PC-9 (cell line): ENCODE results near the gene ATRNL1. TPM values are rescaled to one million over a fixed set of nuclear protein-coding genes. Genes with fewer than 3 reads are reported as not detected.

Experiments used
- BruUV-seq: library from RNA; stranded (reverse); fragments of 400-500 nt; replicated peaks from 2 replicates; lab custom pipeline; 2021; lab: Mats Ljungman, UMichigan
- CTCF ChIA-PET: fragments of 300-600 bp; sonication (Branson Sonifier 250); formaldehyde crosslinking; loops from one replicate; lab custom pipeline; 2022; ENCODE audit warnings: antibody characterized with exemption; lab: Charles Lee
- POLR2A ChIA-PET: fragments of 300-600 bp; sonication (Branson Sonifier 250); formaldehyde crosslinking; loops from one replicate; lab custom pipeline; 2022; ENCODE audit warnings: antibody characterized with exemption; ENCODE audit not compliant: unreplicated experiment; lab: Charles Lee
- DNase-seq, 2 experiments: peaks; one replicate each; pipeline versions ENCODE4 v3.0.0 to v3.0.0-alpha.2; 2015 to 2022; ENCODE audit warnings: mixed read lengths in 1 of 2
- H2AFZ ChIP-seq: fragments of 200-600 bp; sonication (generic); 2 replicates; pipeline ENCODE4 v1.8.1; 2017; ENCODE audit warnings: antibody characterized with exemption
- H3F3A ChIP-seq: fragments of 200-600 bp; sonication (generic); 2 replicates; pipeline ENCODE4 v1.8.1; 2017; ENCODE audit warnings: antibody characterized with exemption, mild to moderate bottlenecking, low read depth; ENCODE audit not compliant: insufficient read depth
- H3K27ac ChIP-seq: fragments of 200-600 bp; sonication (generic); 2 replicates; pipeline ENCODE4 v1.6.1; 2016; ENCODE audit warnings: mixed run types
- H3K27me3 ChIP-seq: fragments of 200-600 bp; sonication (generic); 2 replicates; pipeline ENCODE4 v1.6.1; 2016; ENCODE audit warnings: low read depth, mixed run types; ENCODE audit not compliant: insufficient read depth
- H3K36me3 ChIP-seq: fragments of 200-600 bp; sonication (generic); 2 replicates; pipeline ENCODE4 v1.6.1; 2016; ENCODE audit warnings: low read depth, mixed run types
- H3K4me1 ChIP-seq: fragments of 200-600 bp; sonication (generic); replicated peaks from 2 replicates; pipeline ENCODE4 v1.6.1; 2016; ENCODE audit warnings: mixed run types; ENCODE audit not compliant: insufficient read depth
- H3K4me2 ChIP-seq: fragments of 200-600 bp; sonication (generic); 2 replicates; pipeline ENCODE4 v1.6.1; 2017; ENCODE audit warnings: mixed run types
- H3K4me3 ChIP-seq: fragments of 200-600 bp; sonication (generic); 2 replicates; pipeline ENCODE4 v1.6.1; 2016; ENCODE audit warnings: mixed run types
- H3K79me2 ChIP-seq: fragments of 200-600 bp; sonication (generic); 2 replicates; pipeline ENCODE4 v1.6.1; 2017; ENCODE audit warnings: low read depth, mixed run types
- H3K9me2 ChIP-seq: fragments of 200-600 bp; sonication (generic); 2 replicates; pipeline ENCODE4 v1.8.1; 2017; ENCODE audit warnings: mild to moderate bottlenecking; ENCODE audit not compliant: insufficient read depth
- H3K9me3 ChIP-seq: fragments of 200-600 bp; sonication (generic); 2 replicates; pipeline ENCODE4 v1.8.1; 2016; ENCODE audit warnings: low read depth; ENCODE audit not compliant: insufficient read depth
- H4K20me1 ChIP-seq: fragments of 200-600 bp; sonication (generic); 2 replicates; pipeline ENCODE4 v1.8.1; 2017; ENCODE audit not compliant: insufficient read depth
- EZH2 ChIP-seq: fragments of 200-600 bp; sonication (generic); IDR thresholded peaks from 2 replicates; pipeline ENCODE4 v1.8.0; 2017; ENCODE audit warnings: antibody characterized with exemption, low read depth
- intact Hi-C: fragments of 100-400 bp; cut with micrococcal nuclease; formaldehyde crosslinking; loops from one replicate; pipeline ENCODE4 v1.10.0; 2022; ENCODE audit not compliant: unreplicated experiment
- total RNA-seq: library from RNA; stranded (reverse); gene quantifications from 2 replicates; pipeline ENCODE4 v1.2.3, GENCODE V29; 2021
- TF ChIP-seq, protein P1 (sequence below): fragments of 200-600 bp; sonication (generic); conservative IDR thresholded peaks from 2 replicates; pipeline ENCODE4 v1.6.1; 2017; ENCODE audit warnings: mixed run types, antibody characterized with exemption, mild to moderate bottlenecking, moderate library complexity

Gene ATRNL1
- total RNA-seq, 1 experiment from 2014 or later: not detected

DNA sequence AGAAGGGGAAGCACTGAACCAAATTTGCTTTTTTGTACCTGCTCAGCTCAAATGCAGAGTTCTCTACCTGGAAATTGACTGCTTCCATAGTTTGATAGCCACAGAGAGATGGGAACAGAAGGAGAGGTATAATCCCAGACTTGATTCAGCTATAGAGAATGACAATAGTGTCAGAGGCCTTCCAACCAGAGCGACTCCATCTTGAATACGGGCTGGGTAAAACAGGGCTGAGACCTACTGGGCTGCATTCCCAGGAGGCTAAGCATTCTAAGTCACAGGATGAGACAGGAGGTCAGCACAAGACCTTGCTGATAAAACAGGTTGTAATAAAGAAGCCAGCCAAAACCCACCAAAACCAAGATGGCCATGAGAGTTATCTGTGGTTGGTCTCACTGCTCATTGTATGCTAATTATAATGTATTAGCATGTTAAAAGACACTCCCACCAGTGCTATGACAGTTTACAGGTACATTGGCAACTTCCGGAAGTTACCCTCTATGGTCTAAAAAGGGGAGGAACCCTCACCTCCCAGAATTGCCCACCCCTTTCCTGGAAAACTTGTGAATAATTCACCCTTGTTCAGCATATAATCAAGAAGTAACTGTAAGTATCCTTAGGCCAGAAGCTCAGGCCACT, 42.7 kb upstream of the ATRNL1 start:
- ChIA-PET CTCF (interaction anchor here (0.6 kb wide), 1 partner anchor 190 kb away, joined by 6 read pairs; no protein-coding TSS in a partner anchor), POLR2A (interaction anchor here (0.7 kb wide), 1 partner anchor 1661 kb away, joined by 3 read pairs; no protein-coding TSS in a partner anchor)
- H3K27me3 ChIP-seq: no peaks in the 10 kb centered on the region
- H3K79me2 ChIP-seq: no peaks in the 10 kb centered on the region
- no peak overlapping the region for H3K4me2 ChIP-seq
- TF ChIP-seq, protein P1, sequence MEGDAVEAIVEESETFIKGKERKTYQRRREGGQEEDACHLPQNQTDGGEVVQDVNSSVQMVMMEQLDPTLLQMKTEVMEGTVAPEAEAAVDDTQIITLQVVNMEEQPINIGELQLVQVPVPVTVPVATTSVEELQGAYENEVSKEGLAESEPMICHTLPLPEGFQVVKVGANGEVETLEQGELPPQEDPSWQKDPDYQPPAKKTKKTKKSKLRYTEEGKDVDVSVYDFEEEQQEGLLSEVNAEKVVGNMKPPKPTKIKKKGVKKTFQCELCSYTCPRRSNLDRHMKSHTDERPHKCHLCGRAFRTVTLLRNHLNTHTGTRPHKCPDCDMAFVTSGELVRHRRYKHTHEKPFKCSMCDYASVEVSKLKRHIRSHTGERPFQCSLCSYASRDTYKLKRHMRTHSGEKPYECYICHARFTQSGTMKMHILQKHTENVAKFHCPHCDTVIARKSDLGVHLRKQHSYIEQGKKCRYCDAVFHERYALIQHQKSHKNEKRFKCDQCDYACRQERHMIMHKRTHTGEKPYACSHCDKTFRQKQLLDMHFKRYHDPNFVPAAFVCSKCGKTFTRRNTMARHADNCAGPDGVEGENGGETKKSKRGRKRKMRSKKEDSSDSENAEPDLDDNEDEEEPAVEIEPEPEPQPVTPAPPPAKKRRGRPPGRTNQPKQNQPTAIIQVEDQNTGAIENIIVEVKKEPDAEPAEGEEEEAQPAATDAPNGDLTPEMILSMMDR: no peak
- no peak for TF ChIP-seq EZH2
- H3K4me3 ChIP-seq: no peak overlapping the region
- no peaks in the 10 kb centered on the region for H3F3A ChIP-seq
- intact Hi-C loops: no loop called here
- no peaks in the 10 kb centered on the region; the same call in 1 of the 2 replicates for H3K9me2 ChIP-seq
- H3K36me3 ChIP-seq: no peaks in the 10 kb centered on the region
- no peaks in the 10 kb centered on the region; the same call in 1 of the 2 replicates for H4K20me1 ChIP-seq
- no peak overlapping the region for H2AFZ ChIP-seq
- H3K4me1 ChIP-seq: no peaks in the 10 kb centered on the region
- no TSS peak for BruUV-seq
- no peak for DNase-seq
- H3K9me3 ChIP-seq: no peaks in the 10 kb centered on the region
- H3K27ac ChIP-seq: no peak overlapping the region

DNA sequence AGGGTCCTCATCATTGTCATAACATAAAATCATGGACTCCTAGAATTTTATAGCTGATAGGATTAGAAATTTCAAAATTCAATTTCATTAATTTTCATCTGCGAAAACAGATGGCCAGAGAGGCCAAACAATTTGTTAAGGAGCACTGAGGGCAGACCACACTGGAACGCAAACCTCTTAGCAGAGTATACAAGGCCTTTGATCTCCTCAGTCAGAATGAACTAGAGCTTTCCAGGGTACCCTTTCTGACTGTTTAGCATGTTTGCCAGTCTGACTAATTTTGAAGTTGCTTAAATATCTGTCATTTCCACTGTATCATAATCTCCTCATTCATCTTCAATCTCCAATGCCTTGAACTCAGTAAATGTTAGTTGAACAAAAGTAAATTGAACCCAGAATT, 41.9 kb upstream of the ATRNL1 start:
- TF ChIP-seq, protein P1: no peak
- TF ChIP-seq EZH2: no peak
- Histone ChIP-seq H4K20me1 (no peaks in the 10 kb centered on the region; the same call in 1 of the 2 replicates), H3K79me2 (no peaks in the 10 kb centered on the region), H3K27me3 (no peaks in the 10 kb centered on the region), H2AFZ (no peak overlapping the region), H3F3A (no peaks in the 10 kb centered on the region), H3K9me3 (no peaks in the 10 kb centered on the region), H3K4me3 (no peak overlapping the region), H3K4me2 (no peak overlapping the region), H3K9me2 (no peaks in the 10 kb centered on the region; the same call in 1 of the 2 replicates), H3K27ac (no peak overlapping the region), H3K4me1 (no peaks in the 10 kb centered on the region), H3K36me3 (no peaks in the 10 kb centered on the region)
- intact Hi-C loops: no loop called here
- BruUV-seq: no TSS peak
- CTCF ChIA-PET: no interaction called here
- POLR2A ChIA-PET: no interaction called here
- DNase-seq: no peak

DNA sequence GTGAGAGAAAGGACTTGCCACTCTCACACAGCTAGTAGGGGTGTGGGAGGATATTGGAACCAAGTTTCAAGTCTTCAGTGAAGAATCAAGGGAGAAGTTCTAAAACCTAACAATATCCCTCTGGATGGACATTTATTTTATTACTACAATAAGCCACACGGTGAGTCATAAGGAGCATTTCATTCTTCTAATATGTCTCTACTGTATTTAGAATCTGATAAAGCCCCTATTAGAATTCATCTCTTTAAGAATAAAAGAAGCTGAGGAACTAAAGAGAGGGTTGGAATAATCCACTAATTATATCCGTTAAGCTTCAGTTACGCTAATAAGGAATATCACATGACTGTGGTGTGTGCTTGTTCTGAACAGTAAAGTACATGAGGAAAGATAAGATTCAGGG, 40.9 kb upstream of the ATRNL1 start:
- H2AFZ ChIP-seq: no peak overlapping the region
- ChIA-PET POLR2A (no interaction called here), CTCF (no interaction called here)
- no peaks in the 10 kb centered on the region for H3K27me3 ChIP-seq
- TF ChIP-seq, protein P1: no peak
- no peak for TF ChIP-seq EZH2
- no peaks in the 10 kb centered on the region; the same call in 1 of the 2 replicates for H3K9me2 ChIP-seq
- no peaks in the 10 kb centered on the region for H3F3A ChIP-seq
- intact Hi-C loops: no loop called here
- no peak overlapping the region for H3K4me2 ChIP-seq
- no peak overlapping the region for H3K27ac ChIP-seq
- no peaks in the 10 kb centered on the region; the same call in 1 of the 2 replicates for H4K20me1 ChIP-seq
- H3K4me3 ChIP-seq: no peak overlapping the region
- H3K36me3 ChIP-seq: no peaks in the 10 kb centered on the region
- H3K9me3 ChIP-seq: no peaks in the 10 kb centered on the region
- DNase-seq: no peak
- no TSS peak for BruUV-seq
- no peaks in the 10 kb centered on the region for H3K79me2 ChIP-seq
- no peaks in the 10 kb centered on the region for H3K4me1 ChIP-seq
